GM23338 (cell line): ENCODE measurements around the gene AGA. TPM values are rescaled to one million over a fixed set of nuclear protein-coding genes. Genes with fewer than 3 reads are reported as not detected.

Experiments
- ATAC-seq: fragments of 200-7000 bp; cut with Tn5 transposase; 3 replicates; pipeline ENCODE4 v1.9.1; 2020
- DNase-seq: peaks from one replicate; pipeline ENCODE4 v3.0.0-alpha.2; 2015; ENCODE audit warnings: low spot score
- H2AFZ ChIP-seq: fragments of 200-600 bp; sonication (generic); 2 replicates; pipeline ENCODE4 v1.8.0; 2016; ENCODE audit warnings: antibody characterized with exemption, mild to moderate bottlenecking, moderate library complexity
- H3F3A ChIP-seq: fragments of 200-600 bp; sonication (generic); replicated peaks from 2 replicates; pipeline ENCODE4 v1.8.0; 2017; ENCODE audit warnings: antibody characterized with exemption, mixed run types, low read depth
- H3K27ac ChIP-seq: fragments of 200-600 bp; sonication (generic); 2 replicates; pipeline ENCODE4 v1.6.1; 2016; ENCODE audit warnings: low read depth
- H3K27me3 ChIP-seq: fragments of 200-600 bp; sonication (generic); 2 replicates; pipeline ENCODE4 v1.8.0; 2016; ENCODE audit warnings: mild to moderate bottlenecking, mixed run types, moderate library complexity; ENCODE audit not compliant: insufficient read depth
- H3K36me3 ChIP-seq: fragments of 200-600 bp; sonication (generic); 2 replicates; pipeline ENCODE4 v1.8.0; 2016; ENCODE audit warnings: mild to moderate bottlenecking; ENCODE audit not compliant: insufficient read depth
- H3K4me1 ChIP-seq: fragments of 200-600 bp; sonication (generic); 2 replicates; pipeline ENCODE4 v1.8.0; 2016; ENCODE audit warnings: mild to moderate bottlenecking, moderate library complexity; ENCODE audit not compliant: insufficient read depth
- H3K4me2 ChIP-seq: fragments of 200-600 bp; sonication (generic); 2 replicates; pipeline ENCODE4 v1.7.1; 2017; ENCODE audit warnings: mixed run types
- H3K4me3 ChIP-seq: fragments of 200-600 bp; sonication (generic); 2 replicates; pipeline ENCODE4 v1.6.1; 2016; ENCODE audit warnings: mixed run types
- H3K79me2 ChIP-seq: fragments of 200-600 bp; sonication (generic); replicated peaks from 2 replicates; pipeline ENCODE4 v1.8.0; 2017; ENCODE audit warnings: mild to moderate bottlenecking; ENCODE audit not compliant: insufficient read depth
- H3K9me2 ChIP-seq: fragments of 200-600 bp; sonication (generic); 2 replicates; pipeline ENCODE4 v1.8.0; 2017; ENCODE audit not compliant: insufficient read depth
- H4K20me1 ChIP-seq: fragments of 200-600 bp; sonication (generic); replicated peaks from 2 replicates; pipeline ENCODE4 v1.8.0; 2017; ENCODE audit warnings: mild to moderate bottlenecking; ENCODE audit not compliant: insufficient read depth
- H3K27ac Mint-ChIP-seq: 2 replicates; pipeline ENCODE4 v1.8.0; 2020; ENCODE audit warnings: inconsistent platforms, mild to moderate bottlenecking, moderate library complexity, mixed read lengths
- H3K27me3 Mint-ChIP-seq: 3 replicates; pipeline ENCODE4 v1.8.0; 2022; ENCODE audit warnings: low read depth, mild to moderate bottlenecking, moderate library complexity, mixed read lengths, inconsistent platforms; ENCODE audit not compliant: insufficient read depth, poor library complexity
- H3K36me3 Mint-ChIP-seq: 3 replicates; pipeline ENCODE4 v1.8.0; 2021; ENCODE audit warnings: low read depth, mild to moderate bottlenecking, inconsistent platforms, moderate library complexity, mixed read lengths
- H3K4me1 Mint-ChIP-seq: 3 replicates; pipeline ENCODE4 v1.8.0; 2020; ENCODE audit warnings: mild to moderate bottlenecking, inconsistent platforms, mixed read lengths
- H3K4me3 Mint-ChIP-seq: 3 replicates; pipeline ENCODE4 v1.8.0; 2021; ENCODE audit warnings: moderate library complexity, mild to moderate bottlenecking, inconsistent platforms, mixed read lengths
- H3K9me3 Mint-ChIP-seq: 3 replicates; pipeline ENCODE4 v1.8.0; 2020; ENCODE audit warnings: moderate library complexity, mild to moderate bottlenecking, inconsistent platforms, mixed read lengths
- CREB1 ChIP-seq: fragments of 250-450 bp; sonication (Bioruptor Pico); IDR thresholded peaks from 2 replicates; pipeline ENCODE4 v1.5.0; 2020; ENCODE audit warnings: low read depth, mild to moderate bottlenecking, moderate library complexity
- CTCF ChIP-seq, 2 experiments: fragments of 200-600 bp in 1 of 2; sonication (generic) in 1 of 2; conservative IDR thresholded peaks; 2 replicates each; pipeline versions ENCODE4 v1.5.1 to v1.6.1; 2016 to 2017; ENCODE audit warnings: antibody characterized with exemption in 2 of 2, low read depth in 2 of 2, mild to moderate bottlenecking in 2 of 2, moderate library complexity in 1 of 2
- ETS1 ChIP-seq: IDR thresholded peaks from 2 replicates; pipeline ENCODE4 v1.6.1; 2016; ENCODE audit warnings: antibody characterized with exemption
- EZH2 ChIP-seq: fragments of 200-600 bp; sonication (generic); IDR thresholded peaks from one replicate; pipeline ENCODE4 v1.8.0; 2017; ENCODE audit warnings: antibody characterized with exemption, mild to moderate bottlenecking, low read depth; ENCODE audit not compliant: unreplicated experiment
- EZH2phosphoT487 ChIP-seq: fragments of 200-600 bp; sonication (generic); IDR thresholded peaks from one replicate; pipeline ENCODE4 v1.8.1; 2018; ENCODE audit warnings: antibody characterized with exemption; ENCODE audit not compliant: unreplicated experiment
- JUNB ChIP-seq: IDR thresholded peaks from one replicate; pipeline ENCODE4 v1.6.1; 2016; ENCODE audit warnings: antibody characterized with exemption; ENCODE audit not compliant: unreplicated experiment
- NANOG ChIP-seq: IDR thresholded peaks from 2 replicates; pipeline ENCODE4 v1.6.1; 2016; ENCODE audit warnings: antibody characterized with exemption, borderline replicate concordance
- POLR2AphosphoS5 ChIP-seq: IDR thresholded peaks from 2 replicates; pipeline ENCODE4 v1.6.1; 2016; ENCODE audit warnings: antibody characterized with exemption, low read depth
- STAT1 ChIP-seq: IDR thresholded peaks from one replicate; pipeline ENCODE4 v1.6.1; 2016; ENCODE audit warnings: antibody characterized with exemption; ENCODE audit not compliant: unreplicated experiment
- ZNF114 ChIP-seq: fragments of 250-450 bp; sonication (Bioruptor Pico); IDR thresholded peaks from 2 replicates; pipeline ENCODE4 v1.5.0; 2020; ENCODE audit warnings: mild to moderate bottlenecking, moderate library complexity
- ZNF331 ChIP-seq: fragments of 250-450 bp; sonication (Bioruptor Pico); IDR thresholded peaks from 2 replicates; pipeline ENCODE4 v1.5.0; 2020; ENCODE audit warnings: low read depth, mild to moderate bottlenecking, moderate library complexity
- polyA plus RNA-seq: library from polyadenylated mRNA; unstranded; fragments of >200 nt; fragmentation: Nextera tagmentation; extraction: Ambion mirVana; gene quantifications from 2 replicates; pipeline ENCODE4 v1.2.1, GENCODE V29; 2016
- total RNA-seq: library from RNA; depleted of rRNA; stranded (reverse); fragments of >200 nt; shearing (Covaris generic); gene quantifications from 2 replicates; pipeline ENCODE4 v1.2.3, GENCODE V29; 2014

Gene AGA
- total and polyA plus RNA-seq, 2 experiments from 2014 or later, result 5.5 to 12.8 TPM

- Mint-ChIP-seq H3K4me1 (peaks cover 9% of the 10 kb centered on the region), H3K36me3 (no peaks in the 10 kb centered on the region), H3K27me3 (peaks cover 3% of the 10 kb centered on the region), H3K4me3 (no peak overlapping the region), H3K27ac (no peak overlapping the region), H3K9me3 (no peaks in the 10 kb centered on the region)
- no peaks in the 10 kb centered on the region for H3K79me2 ChIP-seq
- H3K27ac ChIP-seq, result no peak overlapping the region
- no peaks in the 10 kb centered on the region for H3K36me3 ChIP-seq
- H3K9me2 ChIP-seq, result no peaks in the 10 kb centered on the region
- DNase-seq (no peak), ATAC-seq (no peak)
- H3K27me3 ChIP-seq, result no peaks in the 10 kb centered on the region
- no peak overlapping the region for H2AFZ ChIP-seq
- no peak overlapping the region for H3K4me3 ChIP-seq
- no peaks in the 10 kb centered on the region for H3F3A ChIP-seq
- H3K4me2 ChIP-seq, result no peak overlapping the region
- no peaks in the 10 kb centered on the region for H3K4me1 ChIP-seq
- TF ChIP-seq STAT1 (no peak), JUNB (no peak), POLR2AphosphoS5 (no peak), CTCF (conservative IDR thresholded peaks at IDR 0.05; ENCODE audit: low read depth in 2 of 2) (no peak), ETS1 (no peak), CREB1 (no peak)
- no peaks in the 10 kb centered on the region for H4K20me1 ChIP-seq
Observed at GRCh38 chr4:177461606-177462005, 19.4 kb upstream of the AGA start.

- H3K9me3 Mint-ChIP-seq, result no peaks in the 10 kb centered on the region
- H3K4me1 ChIP-seq, result no peaks in the 10 kb centered on the region
- H3K27ac Mint-ChIP-seq, result no peak overlapping the region
- H3K27ac ChIP-seq, result no peak overlapping the region
- H3K4me3 ChIP-seq, result no peak overlapping the region
- H4K20me1 ChIP-seq, result no peaks in the 10 kb centered on the region
- H3K27me3 Mint-ChIP-seq, result no peaks in the 10 kb centered on the region
- H3K4me3 Mint-ChIP-seq, result no peak overlapping the region
- no peaks in the 10 kb centered on the region for H3K9me2 ChIP-seq
- no peaks in the 10 kb centered on the region for H3K36me3 Mint-ChIP-seq
- H3K4me2 ChIP-seq, result no peak overlapping the region
- no peak for ATAC-seq
- no peaks in the 10 kb centered on the region for H3F3A ChIP-seq
- no peaks in the 10 kb centered on the region for H3K79me2 ChIP-seq
- no peak for DNase-seq
- H3K27me3 ChIP-seq, result no peaks in the 10 kb centered on the region
- no peak for TF ChIP-seq ZNF331 (CRISPR knock-in tag)
- TF ChIP-seq STAT1, result no peak
- no peak for TF ChIP-seq EZH2phosphoT487
- no peak overlapping the region for H2AFZ ChIP-seq
- H3K36me3 ChIP-seq, result no peaks in the 10 kb centered on the region
- H3K4me1 Mint-ChIP-seq, result peaks cover 10% of the 10 kb centered on the region
Observed at GRCh38 chr4:177460460-177460859, 18.2 kb upstream of the AGA start.

- H3K27me3 Mint-ChIP-seq, result no peaks in the 10 kb centered on the region
Observed at GRCh38 chr4:177455561-177455970, 13.3 kb upstream of the AGA start.

More at GRCh38 chr4:177455561-177455970, 13.3 kb upstream of the AGA start:
- Mint-ChIP-seq H3K27ac (no peak overlapping the region), H3K9me3 (no peaks in the 10 kb centered on the region), H3K4me3 (no peak overlapping the region), H3K36me3 (no peaks in the 10 kb centered on the region), H3K4me1 (peaks cover 3% of the 10 kb centered on the region; the same call in 1 of the 3 replicates)
- Histone ChIP-seq H3K9me2 (no peaks in the 10 kb centered on the region), H3K27ac (no peak overlapping the region), H3K27me3 (no peaks in the 10 kb centered on the region), H3K4me3 (no peak overlapping the region), H2AFZ (no peak overlapping the region), H3K79me2 (no peaks in the 10 kb centered on the region), H3K4me2 (no peak overlapping the region), H3F3A (no peaks in the 10 kb centered on the region), H3K36me3 (no peaks in the 10 kb centered on the region), H3K4me1 (peaks cover 6% of the 10 kb centered on the region; the same call in 1 of the 2 replicates), H4K20me1 (no peaks in the 10 kb centered on the region)
- ATAC-seq, result no peak
- no peak for DNase-seq
- TF ChIP-seq CREB1 (no peak), EZH2 (no peak), EZH2phosphoT487 (no peak), CTCF (conservative IDR thresholded peaks at IDR 0.05; ENCODE audit: low read depth in 2 of 2) (no peak), NANOG (no peak), STAT1 (no peak), ZNF114 (CRISPR knock-in tag) (no peak), ETS1 (no peak), POLR2AphosphoS5 (no peak), JUNB (no peak)
